Islet of Langerhans (tissue), 1 donor: ENCODE data around the gene CCDC7.
"Not testable (repeated sequence)": the region's sequence is repeated elsewhere in the genome, so short reads cannot be mapped to it uniquely, and the experiment has no call there.

ENCODE experiments used
- FAIRE-seq: peaks from one replicate; lab custom pipeline; 2011; peaks lifted over from hg19 to GRCh38; lab: Jason Lieb, UNC

The CCDC7 gene

DNA sequence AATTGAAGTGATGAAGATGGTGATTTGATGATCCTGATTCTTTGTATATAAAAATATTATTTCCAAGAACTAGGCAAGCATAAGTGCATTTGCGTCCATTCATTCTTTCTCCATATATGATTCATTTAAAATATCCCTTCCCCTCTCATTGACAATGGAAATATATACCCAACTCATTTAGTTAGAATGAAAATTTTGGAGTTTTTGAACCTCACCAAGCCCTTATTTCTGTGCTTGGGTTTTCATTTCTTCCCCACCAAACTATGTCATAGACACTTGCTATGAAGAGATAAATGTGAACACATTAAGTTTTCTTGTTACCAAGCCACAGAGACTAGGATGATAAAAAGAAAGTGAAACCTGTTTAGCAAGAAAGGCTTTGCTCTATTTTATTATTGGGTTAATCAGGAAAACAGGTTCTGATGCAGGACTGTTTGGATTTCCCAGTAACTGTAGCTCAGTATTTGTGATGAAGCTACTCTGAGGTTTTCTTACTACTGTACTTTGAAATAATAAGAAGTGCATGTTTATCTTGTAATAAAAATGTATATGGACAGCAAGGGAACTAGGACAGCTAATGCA, 443.8 kb downstream of the CCDC7 start:
- no peak for FAIRE-seq

DNA sequence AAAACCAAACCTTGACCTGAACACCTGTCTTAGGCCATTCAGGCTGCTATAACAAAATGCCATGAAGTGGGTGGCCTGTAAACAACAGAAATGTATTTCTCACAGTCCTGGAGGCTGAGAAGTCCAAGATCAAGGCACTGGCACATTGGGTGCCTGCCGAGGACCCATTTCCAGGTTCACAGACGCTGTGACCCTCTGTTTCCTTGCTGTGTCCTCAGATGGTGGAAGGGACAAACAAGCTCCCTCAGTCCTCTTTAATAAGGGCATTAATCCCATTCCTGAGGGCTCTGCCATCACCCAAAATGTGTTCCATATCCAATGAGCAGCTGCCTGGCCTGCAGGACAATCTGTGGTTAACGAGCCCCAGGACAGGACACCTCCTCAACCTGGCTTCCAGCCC, 444.5 kb downstream of the CCDC7 start:
- FAIRE-seq = no peak

DNA sequence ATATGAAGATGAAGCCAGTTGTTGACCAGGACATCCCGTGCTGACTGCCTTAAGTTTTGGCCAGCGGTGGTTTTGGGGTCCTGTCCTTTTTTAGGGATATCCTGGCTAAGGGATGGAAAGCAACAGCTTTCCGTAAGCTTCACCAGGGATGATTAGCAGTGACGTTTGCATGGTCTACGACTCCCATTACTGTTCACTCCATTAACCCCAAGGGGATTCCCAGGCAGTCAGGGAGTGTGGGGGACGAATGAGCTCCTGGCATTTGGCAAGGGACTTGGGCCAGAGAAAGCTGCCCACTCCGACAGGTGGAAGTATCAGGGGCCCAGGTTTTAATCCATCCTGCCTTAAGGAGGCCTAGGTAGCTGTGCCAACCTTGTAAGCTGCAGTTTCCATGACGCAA, 445.3 kb downstream of the CCDC7 start:
- FAIRE-seq = no peak

DNA sequence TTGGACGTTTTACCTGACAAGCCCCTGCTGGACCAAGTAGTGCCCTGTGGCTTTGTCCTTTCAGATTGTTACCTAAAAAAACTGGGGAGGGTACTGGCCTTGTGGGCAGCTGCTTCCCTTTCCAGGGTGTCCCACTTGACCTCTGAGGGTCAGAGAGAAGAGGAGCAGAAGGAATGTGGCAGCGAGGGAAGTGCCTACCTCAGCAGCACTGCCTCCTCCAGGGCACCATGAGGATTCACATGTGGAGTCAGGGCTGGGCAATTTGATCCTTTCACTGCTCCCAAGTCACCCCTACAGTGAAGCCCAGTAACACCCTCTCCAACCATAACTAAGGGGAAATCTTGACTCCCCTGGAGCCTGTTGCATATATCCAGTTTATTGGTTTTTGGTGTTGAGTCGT, 447.5 kb downstream of the CCDC7 start:
- FAIRE-seq = no peak

DNA sequence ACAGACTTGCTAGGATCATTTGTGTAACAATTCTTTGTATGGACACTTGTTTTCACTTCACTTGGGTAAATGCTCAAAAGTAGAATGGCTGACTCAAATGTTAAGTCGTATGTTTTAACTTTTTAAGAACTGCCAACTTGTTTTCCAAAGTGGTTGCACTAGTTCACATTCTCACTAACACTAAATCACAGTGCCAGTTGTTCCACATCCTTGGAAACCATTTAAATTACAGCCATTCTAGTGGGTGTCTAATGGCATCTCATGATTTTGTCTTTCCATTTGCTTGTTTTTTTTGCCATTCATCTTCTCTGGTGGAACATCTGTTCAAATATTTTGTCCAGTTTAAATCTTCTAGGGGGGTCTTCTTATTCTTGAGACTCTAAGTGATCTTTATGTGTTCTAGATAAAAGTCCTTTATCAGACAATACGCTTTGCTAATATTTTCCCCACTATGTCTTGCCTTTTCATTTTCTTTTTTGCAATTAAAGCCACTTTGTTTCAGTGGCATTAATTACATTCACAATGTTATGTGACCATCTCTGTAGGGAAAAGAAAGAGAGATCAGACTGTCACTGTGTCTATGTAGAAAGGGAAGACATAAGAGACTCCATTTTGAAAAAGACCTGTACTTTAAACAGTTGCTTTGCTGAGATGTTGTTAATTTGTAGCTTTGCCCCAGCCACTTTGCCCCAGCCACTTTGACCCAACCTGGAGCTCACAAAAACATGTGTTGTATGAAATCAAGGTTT, 448.1 kb downstream of the CCDC7 start:
- no peak for FAIRE-seq

DNA sequence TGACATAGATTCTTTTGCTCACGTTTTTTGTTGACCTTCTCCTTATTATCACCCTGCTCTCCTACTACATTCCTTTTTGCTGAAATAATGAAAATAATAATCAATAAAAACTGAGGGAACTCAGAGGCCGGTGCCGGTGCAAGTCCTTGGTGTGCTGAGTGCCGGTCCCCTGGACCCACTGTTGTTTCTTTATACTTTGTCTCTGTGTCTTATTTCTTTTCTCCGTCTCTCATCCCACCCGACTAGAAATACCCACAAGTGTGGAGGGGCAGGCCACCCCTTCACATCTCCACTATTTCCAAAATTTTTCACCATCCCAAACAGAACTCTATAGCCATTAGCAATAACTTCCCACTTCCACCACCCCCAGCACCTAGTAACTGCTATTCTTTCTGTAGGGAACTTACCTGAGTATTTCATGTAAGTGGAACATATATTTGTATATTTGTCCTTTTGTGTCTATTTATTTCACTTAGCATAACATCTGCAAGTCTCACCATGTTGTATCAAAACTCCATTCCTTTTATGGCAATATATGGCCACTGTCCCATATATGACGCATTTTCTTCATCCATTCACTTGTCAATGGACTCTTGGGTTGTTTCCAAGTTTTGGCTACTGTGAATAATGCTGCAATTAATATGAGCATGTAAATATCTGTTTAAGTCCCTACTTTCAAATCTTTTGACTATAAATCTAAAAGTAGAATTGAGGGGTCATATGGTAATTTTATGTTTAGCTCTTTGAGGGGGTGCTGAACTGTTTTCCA, 449.4 kb downstream of the CCDC7 start:
- not testable (repeated sequence) for FAIRE-seq

DNA sequence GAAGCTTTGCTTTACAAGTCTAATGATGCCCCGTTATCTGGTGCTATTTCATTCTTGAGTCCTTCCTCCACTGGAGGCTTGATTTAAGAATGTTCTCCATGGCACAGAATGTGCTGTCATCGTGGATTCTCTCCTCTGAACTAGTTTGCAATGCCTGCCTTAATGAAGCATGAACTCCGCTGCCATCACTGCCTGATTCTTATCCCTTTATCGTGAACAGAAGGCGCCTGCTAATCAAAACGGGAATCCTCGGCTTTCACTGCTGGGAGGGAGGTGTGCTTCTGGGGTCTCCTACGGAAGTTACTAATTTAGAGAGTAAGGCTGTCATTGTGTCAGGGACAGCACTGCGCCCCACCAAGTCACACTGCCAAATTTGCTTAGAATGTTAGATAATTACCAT, 455.9 kb downstream of the CCDC7 start:
- FAIRE-seq = no peak

DNA sequence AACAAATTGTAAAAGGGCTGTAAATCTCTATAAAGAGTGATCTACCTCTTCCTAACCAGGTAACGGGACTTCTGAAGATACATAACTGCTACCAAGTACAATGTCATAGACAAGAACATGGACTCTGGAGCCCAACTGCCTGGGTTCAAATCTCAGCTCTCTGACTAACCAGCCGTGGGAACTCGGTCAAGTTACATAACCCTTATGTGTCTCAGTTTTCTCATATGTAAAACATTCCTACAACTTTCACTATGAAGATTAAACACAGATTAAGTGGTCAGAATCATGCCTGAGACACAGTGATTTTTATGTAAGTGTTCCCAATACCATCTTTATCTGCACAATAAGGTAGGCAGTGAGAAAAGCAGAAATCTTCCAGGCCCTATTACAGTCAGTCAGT, 459.5 kb downstream of the CCDC7 start:
- no peak for FAIRE-seq

DNA sequence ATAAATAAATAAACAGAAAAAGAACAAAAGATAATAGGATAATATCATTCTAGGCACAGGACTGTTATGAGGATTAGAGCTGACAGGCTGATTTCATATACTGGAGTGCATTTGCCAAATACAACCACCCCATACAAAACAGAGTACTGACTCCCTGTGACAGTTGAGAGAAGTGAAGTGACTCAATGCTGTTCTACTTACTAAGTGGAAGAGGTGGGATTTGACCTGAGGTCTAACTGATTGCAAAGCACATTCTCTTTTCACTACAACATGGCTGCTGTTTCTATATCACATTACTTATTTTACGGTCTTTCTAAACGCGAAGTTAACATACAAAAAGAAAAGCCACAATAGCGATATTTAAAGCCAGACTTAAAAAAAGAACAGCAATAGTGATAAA, 460.7 kb downstream of the CCDC7 start:
- no peak for FAIRE-seq

DNA sequence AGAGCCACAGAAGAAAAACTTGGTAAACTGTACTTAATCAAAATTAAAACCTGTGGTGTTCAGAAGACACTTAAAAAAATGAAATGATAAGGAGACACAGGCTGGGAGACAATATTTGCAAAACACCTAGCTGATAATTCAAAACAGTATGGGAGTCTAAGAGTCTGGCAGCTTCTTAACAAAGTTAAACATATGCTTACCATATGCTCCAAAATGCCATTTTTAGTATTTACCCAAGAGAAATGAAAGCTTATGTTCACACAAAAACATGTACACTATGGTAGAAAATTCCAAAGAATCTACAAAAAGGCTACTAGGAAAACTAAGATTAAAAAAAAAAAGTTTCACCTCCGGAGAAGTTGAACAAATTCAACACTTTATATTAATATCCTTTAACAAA, 463.5 kb downstream of the CCDC7 start:
- FAIRE-seq = no peak

DNA sequence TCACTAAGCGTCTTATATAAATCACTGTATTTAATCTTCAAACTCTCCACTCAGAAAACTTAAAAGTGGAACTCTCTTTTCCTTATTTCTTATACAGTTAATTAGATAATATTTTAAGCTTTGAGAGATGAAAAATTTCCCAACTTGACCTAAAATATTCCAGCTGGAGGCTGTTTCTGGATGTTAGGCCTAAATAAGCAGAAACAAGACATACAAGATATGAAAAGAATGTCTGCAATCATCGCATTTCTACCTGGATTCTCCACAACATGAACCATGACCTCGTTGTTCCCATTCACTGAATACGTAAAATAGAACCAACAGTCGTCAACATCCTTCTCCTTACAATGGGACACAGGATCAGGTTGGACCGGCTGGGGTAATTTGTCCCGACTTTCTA, 464.0 kb downstream of the CCDC7 start:
- FAIRE-seq = not testable (repeated sequence)

DNA sequence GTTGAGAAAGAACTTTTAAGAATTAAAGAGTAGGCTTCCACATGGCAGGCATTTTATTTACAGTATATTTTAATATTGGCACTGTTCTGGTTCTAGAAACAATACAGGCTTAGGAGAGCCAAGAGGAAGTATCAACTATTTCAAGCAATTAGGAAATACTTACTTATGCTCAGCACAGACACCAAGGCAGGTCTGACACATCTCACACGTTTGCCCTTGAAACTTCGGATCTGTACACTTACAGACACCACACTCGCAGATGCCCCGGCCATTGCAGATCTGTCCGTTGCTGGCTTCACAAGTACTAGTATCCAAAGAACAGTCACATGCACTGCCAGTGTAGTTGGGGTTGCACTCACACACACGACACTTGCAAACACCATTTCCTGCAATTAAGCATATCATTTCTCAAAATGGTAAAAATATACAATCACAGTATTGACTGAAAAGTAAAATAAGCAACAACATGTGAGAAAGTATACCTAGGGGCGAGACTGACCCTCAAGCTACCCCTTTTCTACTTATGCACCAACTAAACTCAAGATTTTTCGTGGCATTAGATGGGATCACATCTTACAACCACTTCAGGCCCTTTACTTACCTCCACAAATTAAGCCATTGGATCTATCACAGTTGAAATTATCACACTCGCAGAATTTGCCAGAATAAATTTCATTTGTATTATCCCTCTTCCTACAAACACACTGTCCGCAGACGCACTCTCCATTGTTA, 465.5 kb downstream of the CCDC7 start:
- FAIRE-seq = no peak

DNA sequence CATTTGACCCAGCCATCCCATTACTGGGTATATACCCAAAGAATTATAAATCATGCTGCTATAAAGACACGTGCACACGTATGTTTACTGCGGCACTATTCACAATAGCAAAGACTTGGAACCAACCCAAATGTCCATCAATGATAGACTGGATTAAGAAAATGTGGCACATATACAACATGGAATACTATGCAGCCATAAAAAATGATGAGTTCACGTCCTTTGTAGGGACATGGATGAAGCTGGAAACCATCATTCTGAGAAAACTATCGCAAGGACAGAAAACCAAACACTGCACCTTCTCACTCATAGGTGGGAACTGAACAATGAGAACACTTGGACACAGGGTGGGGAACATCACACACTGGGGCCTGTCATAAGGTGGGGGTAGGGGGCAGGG, 471.9 kb downstream of the CCDC7 start:
- FAIRE-seq = not testable (repeated sequence)

DNA sequence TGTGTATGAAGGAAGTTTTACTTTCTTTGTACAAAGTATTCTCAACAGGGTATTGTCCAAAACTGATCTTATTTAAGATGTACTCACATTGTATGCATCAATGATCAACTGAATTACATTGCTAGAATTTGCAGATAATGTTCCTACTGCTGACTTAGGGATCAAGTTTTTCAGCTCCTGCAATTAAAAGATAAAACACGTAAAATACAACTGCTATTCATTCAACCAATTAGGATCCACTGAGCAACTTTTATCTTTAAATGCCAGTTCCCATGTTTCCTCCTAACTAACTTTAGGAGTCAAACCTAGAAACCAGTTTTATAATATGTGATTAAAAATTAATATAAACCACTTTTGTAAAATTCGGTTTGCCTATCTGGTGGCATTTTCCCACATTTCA, 476.2 kb downstream of the CCDC7 start:
- FAIRE-seq = no peak

DNA sequence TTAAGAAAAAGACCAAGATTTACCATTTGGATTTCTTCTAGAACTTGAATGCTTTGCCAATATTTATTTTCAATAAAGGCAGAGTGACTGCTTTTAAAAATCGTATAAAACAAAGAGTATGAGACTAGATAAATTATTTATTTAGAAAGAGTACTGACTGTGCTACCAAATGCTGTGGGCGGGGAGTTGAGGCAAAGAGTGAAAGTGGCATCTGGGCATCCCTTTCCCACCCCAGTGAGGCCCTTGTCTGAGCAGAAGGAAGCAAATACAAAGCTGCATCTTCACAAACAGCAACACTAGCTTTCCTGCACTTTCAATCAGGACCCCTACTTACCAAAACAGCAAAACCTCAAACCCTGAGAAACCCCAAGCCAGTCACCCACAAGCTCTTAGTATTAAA, 477.2 kb downstream of the CCDC7 start:
- no peak for FAIRE-seq

DNA sequence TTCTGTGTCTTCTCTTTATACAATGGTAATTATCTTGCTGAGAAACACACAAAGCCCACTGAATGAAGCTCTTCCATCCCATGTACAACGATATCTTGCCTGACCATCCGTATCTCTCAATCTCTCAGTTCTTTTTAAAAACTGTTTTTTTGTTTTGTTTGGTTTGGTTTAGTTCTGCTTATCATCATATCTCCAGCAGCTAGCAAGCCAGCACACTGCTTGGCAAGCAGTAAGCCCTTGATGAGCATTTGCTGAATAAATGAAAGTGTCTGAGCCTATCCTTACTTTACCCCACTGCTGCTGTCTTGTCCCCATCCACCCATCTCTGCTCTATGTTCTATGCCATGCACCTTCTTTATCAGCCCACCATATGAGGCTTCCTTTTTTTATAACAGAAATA, 477.9 kb downstream of the CCDC7 start:
- no peak for FAIRE-seq
